ENCODE measurements around the gene ZMYND8.
"Not testable (repeated sequence)": the region's sequence is repeated elsewhere in the genome, so short reads cannot be mapped to it uniquely, and the experiment has no call there.

ZMYND8 gene

GRCh38 chr20:47377122-47377722 is 20.7 kb upstream of the ZMYND8 start:
- no peak for DNase-seq (ENCODE audit: low spot score)
- peak; percentile 6 for TF ChIP-seq CTCF (IDR thresholded peaks at IDR 0.05; ENCODE audit: extremely low read depth, missing control alignments)

GRCh38 chr20:47376096-47376643 is 19.7 kb upstream of the ZMYND8 start:
- DNase-seq (ENCODE audit: low spot score) = not testable (repeated sequence)

GRCh38 chr20:47374121-47374520 is 17.6 kb upstream of the ZMYND8 start:
- DNase-seq (ENCODE audit: low spot score) = not testable (repeated sequence)

GRCh38 chr20:47373206-47373733 is 16.8 kb upstream of the ZMYND8 start:
- no peak for DNase-seq (ENCODE audit: low spot score)
- no peak for TF ChIP-seq CTCF (IDR thresholded peaks at IDR 0.05; ENCODE audit: extremely low read depth, missing control alignments)

GRCh38 chr20:47370850-47371782 is 14.6 kb upstream of the ZMYND8 start:
- no peak for TF ChIP-seq CTCF (IDR thresholded peaks at IDR 0.05; ENCODE audit: extremely low read depth, missing control alignments)
- no peak for DNase-seq (ENCODE audit: low spot score)

GRCh38 chr20:47370214-47370613 is 13.7 kb upstream of the ZMYND8 start:
- DNase-seq (ENCODE audit: low spot score) = no peak
- TF ChIP-seq CTCF (IDR thresholded peaks at IDR 0.05; ENCODE audit: extremely low read depth, missing control alignments) = no peak

- DNase-seq (ENCODE audit: low spot score) = no peak
- no peak for TF ChIP-seq CTCF (IDR thresholded peaks at IDR 0.05; ENCODE audit: extremely low read depth, missing control alignments)
Observed at GRCh38 chr20:47368301-47368700, 11.8 kb upstream of the ZMYND8 start.

- not testable (repeated sequence) for DNase-seq (ENCODE audit: low spot score)
Observed at GRCh38 chr20:47366301-47366700, 9.8 kb upstream of the ZMYND8 start.

Measured in GM20000 (cell line).